ENCODE results near the gene SLC19A2.

Gene SLC19A2

GRCh38 chr1:169486281-169487051 lies 722 bp upstream of the SLC19A2 start:
- no peak for ATAC-seq
- TF ChIP-seq, protein P1, sequence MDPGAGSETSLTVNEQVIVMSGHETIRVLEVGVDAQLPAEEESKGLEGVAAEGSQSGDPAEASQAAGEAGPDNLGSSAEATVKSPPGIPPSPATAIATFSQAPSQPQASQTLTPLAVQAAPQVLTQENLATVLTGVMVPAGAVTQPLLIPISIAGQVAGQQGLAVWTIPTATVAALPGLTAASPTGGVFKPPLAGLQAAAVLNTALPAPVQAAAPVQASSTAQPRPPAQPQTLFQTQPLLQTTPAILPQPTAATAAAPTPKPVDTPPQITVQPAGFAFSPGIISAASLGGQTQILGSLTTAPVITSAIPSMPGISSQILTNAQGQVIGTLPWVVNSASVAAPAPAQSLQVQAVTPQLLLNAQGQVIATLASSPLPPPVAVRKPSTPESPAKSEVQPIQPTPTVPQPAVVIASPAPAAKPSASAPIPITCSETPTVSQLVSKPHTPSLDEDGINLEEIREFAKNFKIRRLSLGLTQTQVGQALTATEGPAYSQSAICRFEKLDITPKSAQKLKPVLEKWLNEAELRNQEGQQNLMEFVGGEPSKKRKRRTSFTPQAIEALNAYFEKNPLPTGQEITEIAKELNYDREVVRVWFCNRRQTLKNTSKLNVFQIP (CRISPR knock-in tag; IDR thresholded peaks at IDR 0.05; ENCODE audit: borderline replicate concordance, low read depth) = 0 out of 2 replicates have a peak, but pooled peaks have one; percentile 55
- no peak for TF ChIP-seq ZNF565 (CRISPR knock-in tag; conservative IDR thresholded peaks at IDR 0.05; ENCODE audit: low read depth)

DNA sequence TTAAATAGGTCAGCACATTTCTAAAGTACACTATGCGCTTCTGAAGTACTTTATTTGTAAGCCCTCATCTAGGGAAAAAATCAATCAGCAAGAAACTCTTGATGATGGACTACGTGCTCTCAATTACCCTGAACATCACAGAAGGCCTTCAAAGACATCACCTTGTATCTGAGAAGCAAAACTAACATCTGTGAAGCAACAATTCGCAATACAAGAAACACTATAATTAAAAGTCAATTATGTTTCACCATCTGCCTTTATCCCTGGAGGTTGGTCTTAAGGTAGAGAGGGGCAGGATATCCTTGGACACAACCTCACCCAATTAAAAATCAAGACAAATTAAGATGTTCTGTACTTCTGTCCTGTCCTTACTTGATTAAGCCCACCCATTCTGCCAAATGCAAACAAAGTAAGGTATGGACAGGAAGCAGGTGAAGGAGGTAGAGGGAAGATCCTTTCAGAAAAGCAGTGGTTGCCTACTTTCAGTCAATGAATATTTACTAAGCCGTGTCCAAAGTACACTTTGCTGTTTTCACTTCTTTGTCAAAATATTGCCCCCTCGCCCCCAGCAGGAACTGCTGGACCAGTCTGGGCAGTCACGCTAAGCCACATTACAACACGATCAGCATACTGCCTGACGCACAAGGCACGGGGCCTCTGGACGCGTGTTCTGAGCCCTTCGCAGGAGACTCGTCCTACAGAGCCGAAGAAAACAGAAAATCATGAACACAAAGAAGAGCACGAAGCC lies 887 bp downstream of the SLC19A2 start:
- TF ChIP-seq, protein P2, sequence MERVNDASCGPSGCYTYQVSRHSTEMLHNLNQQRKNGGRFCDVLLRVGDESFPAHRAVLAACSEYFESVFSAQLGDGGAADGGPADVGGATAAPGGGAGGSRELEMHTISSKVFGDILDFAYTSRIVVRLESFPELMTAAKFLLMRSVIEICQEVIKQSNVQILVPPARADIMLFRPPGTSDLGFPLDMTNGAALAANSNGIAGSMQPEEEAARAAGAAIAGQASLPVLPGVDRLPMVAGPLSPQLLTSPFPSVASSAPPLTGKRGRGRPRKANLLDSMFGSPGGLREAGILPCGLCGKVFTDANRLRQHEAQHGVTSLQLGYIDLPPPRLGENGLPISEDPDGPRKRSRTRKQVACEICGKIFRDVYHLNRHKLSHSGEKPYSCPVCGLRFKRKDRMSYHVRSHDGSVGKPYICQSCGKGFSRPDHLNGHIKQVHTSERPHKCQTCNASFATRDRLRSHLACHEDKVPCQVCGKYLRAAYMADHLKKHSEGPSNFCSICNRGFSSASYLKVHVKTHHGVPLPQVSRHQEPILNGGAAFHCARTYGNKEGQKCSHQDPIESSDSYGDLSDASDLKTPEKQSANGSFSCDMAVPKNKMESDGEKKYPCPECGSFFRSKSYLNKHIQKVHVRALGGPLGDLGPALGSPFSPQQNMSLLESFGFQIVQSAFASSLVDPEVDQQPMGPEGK (CRISPR knock-in tag; IDR thresholded peaks at IDR 0.05; ENCODE audit: borderline replicate concordance) = no peak
- ATAC-seq = peak; percentile 64

GRCh38 chr1:169484101-169484500 lies 1.6 kb downstream of the SLC19A2 start:
- ATAC-seq = no peak
- TF ChIP-seq CSRNP3 (CRISPR knock-in tag; IDR thresholded peaks at IDR 0.05) = no peak
- no peak for TF ChIP-seq RARB (CRISPR knock-in tag; IDR thresholded peaks at IDR 0.05)
- TF ChIP-seq OSR1 (CRISPR knock-in tag; IDR thresholded peaks at IDR 0.05) = no peak
- no peak for TF ChIP-seq ZC3H10 (CRISPR knock-in tag; IDR thresholded peaks at IDR 0.05)
- TF ChIP-seq ESRRG (CRISPR knock-in tag; IDR thresholded peaks at IDR 0.05) = no peak
- no peak for TF ChIP-seq ARNTL (CRISPR knock-in tag; IDR thresholded peaks at IDR 0.05; ENCODE audit: borderline replicate concordance, low read depth)
- no peak for TF ChIP-seq TOX (CRISPR knock-in tag; IDR thresholded peaks at IDR 0.05; ENCODE audit: borderline replicate concordance)
- TF ChIP-seq BACH2 (CRISPR knock-in tag; IDR thresholded peaks at IDR 0.05; ENCODE audit: borderline replicate concordance) = no peak
- TF ChIP-seq, protein P1 (CRISPR knock-in tag; IDR thresholded peaks at IDR 0.05; ENCODE audit: borderline replicate concordance, low read depth) = no peak
- TF ChIP-seq, protein P3, sequence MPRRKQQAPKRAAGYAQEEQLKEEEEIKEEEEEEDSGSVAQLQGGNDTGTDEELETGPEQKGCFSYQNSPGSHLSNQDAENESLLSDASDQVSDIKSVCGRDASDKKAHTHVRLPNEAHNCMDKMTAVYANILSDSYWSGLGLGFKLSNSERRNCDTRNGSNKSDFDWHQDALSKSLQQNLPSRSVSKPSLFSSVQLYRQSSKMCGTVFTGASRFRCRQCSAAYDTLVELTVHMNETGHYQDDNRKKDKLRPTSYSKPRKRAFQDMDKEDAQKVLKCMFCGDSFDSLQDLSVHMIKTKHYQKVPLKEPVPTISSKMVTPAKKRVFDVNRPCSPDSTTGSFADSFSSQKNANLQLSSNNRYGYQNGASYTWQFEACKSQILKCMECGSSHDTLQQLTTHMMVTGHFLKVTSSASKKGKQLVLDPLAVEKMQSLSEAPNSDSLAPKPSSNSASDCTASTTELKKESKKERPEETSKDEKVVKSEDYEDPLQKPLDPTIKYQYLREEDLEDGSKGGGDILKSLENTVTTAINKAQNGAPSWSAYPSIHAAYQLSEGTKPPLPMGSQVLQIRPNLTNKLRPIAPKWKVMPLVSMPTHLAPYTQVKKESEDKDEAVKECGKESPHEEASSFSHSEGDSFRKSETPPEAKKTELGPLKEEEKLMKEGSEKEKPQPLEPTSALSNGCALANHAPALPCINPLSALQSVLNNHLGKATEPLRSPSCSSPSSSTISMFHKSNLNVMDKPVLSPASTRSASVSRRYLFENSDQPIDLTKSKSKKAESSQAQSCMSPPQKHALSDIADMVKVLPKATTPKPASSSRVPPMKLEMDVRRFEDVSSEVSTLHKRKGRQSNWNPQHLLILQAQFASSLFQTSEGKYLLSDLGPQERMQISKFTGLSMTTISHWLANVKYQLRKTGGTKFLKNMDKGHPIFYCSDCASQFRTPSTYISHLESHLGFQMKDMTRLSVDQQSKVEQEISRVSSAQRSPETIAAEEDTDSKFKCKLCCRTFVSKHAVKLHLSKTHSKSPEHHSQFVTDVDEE (CRISPR knock-in tag; IDR thresholded peaks at IDR 0.05) = no peak
- TF ChIP-seq CSDC2 (CRISPR knock-in tag; IDR thresholded peaks at IDR 0.05) = no peak
- TF ChIP-seq ZNF565 (CRISPR knock-in tag; conservative IDR thresholded peaks at IDR 0.05; ENCODE audit: low read depth) = no peak

- ATAC-seq = no peak
- no peak for TF ChIP-seq ZNF565 (CRISPR knock-in tag; conservative IDR thresholded peaks at IDR 0.05; ENCODE audit: low read depth)
- TF ChIP-seq, protein P3 (CRISPR knock-in tag; IDR thresholded peaks at IDR 0.05) = no peak
- no peak for TF ChIP-seq CREB5 (CRISPR knock-in tag; IDR thresholded peaks at IDR 0.05; ENCODE audit: low read depth)
- no peak for TF ChIP-seq ZFP3 (CRISPR knock-in tag; IDR thresholded peaks at IDR 0.05)
- TF ChIP-seq BACH2 (CRISPR knock-in tag; IDR thresholded peaks at IDR 0.05; ENCODE audit: borderline replicate concordance) = no peak
- TF ChIP-seq, protein P1 (CRISPR knock-in tag; IDR thresholded peaks at IDR 0.05; ENCODE audit: borderline replicate concordance, low read depth) = no peak
- TF ChIP-seq ZC3H10 (CRISPR knock-in tag; IDR thresholded peaks at IDR 0.05) = no peak
- no peak for TF ChIP-seq PPARA (CRISPR knock-in tag; IDR thresholded peaks at IDR 0.05; ENCODE audit: borderline replicate concordance)
- no peak for TF ChIP-seq TOX (CRISPR knock-in tag; IDR thresholded peaks at IDR 0.05; ENCODE audit: borderline replicate concordance)
Observed at GRCh38 chr1:169483500-169483966, 2.2 kb downstream of the SLC19A2 start.

Measured in SK-N-SH treated with all-trans-retinoic acid at 6 μM for 48 hours (cell line).